K562 (cell line): ENCODE measurements around the gene FUNDC2. TPM values are rescaled to one million over a fixed set of nuclear protein-coding genes. Genes with fewer than 3 reads are reported as not detected.

Source experiments
- BACH1 ChIP-seq: fragments of 200-800 bp; sonication (Bioruptor generic); IDR thresholded peaks from 2 replicates; pipeline ENCODE4 v1.6.1; 2016; ENCODE audit warnings: missing genetic modification characterization, missing compliant biosample characterization
- EP400 ChIP-seq: fragments of 450-650 bp; IDR thresholded peaks from 2 replicates; pipeline ENCODE4 v1.6.1; 2017; ENCODE audit warnings: antibody characterized with exemption, mild to moderate bottlenecking, moderate library complexity
- ETV5 ChIP-seq: sonication (generic); formaldehyde crosslinking; IDR thresholded peaks from 2 replicates; pipeline ENCODE4 v1.4.0; 2020; ENCODE audit warnings: low read depth, mild to moderate bottlenecking, missing genetic modification reagents
- GATA2 ChIP-seq: sonication (generic); formaldehyde crosslinking; IDR thresholded peaks from 2 replicates; pipeline ENCODE4 v1.4.0; 2020; ENCODE audit warnings: mild to moderate bottlenecking, missing genetic modification reagents
- HSF4 ChIP-seq: fragments of 250-450 bp; sonication (Bioruptor Pico); IDR thresholded peaks from 2 replicates; pipeline ENCODE4 v2.1.2; 2022; ENCODE audit warnings: mild to moderate bottlenecking, moderate library complexity, borderline replicate concordance
- LARP7 ChIP-seq: fragments of 450-650 bp; IDR thresholded peaks from 2 replicates; pipeline ENCODE4 v1.6.1; 2016
- NEUROD1 ChIP-seq: fragments of 150-350 bp; IDR thresholded peaks from 2 replicates; pipeline ENCODE4 v1.6.1; 2014; ENCODE audit warnings: borderline replicate concordance, low read length, low read depth; ENCODE audit not compliant: partially characterized antibody
- NFXL1 ChIP-seq: fragments of 450-650 bp; formaldehyde crosslinking; IDR thresholded peaks from 2 replicates; pipeline ENCODE4 v1.4.0; 2021; ENCODE audit warnings: mild to moderate bottlenecking
- POLR2A ChIP-seq: fragments of 450-650 bp; conservative IDR thresholded peaks from 2 replicates; pipeline ENCODE4 v1.6.1; 2016
- PRMT5 ChIP-seq: sonication (generic); formaldehyde crosslinking; IDR thresholded peaks from 2 replicates; pipeline ENCODE4 v1.5.0; 2020; ENCODE audit warnings: missing genetic modification reagents
- SAP30 ChIP-seq: fragments of 200-600 bp; sonication (generic); IDR thresholded peaks from 2 replicates; pipeline ENCODE4 v1.6.1; 2012; ENCODE audit warnings: borderline replicate concordance, low read depth, mild to moderate bottlenecking, moderate library complexity, low read length, control low read depth, inconsistent platforms; ENCODE audit not compliant: insufficient read depth, poor library complexity, severe bottlenecking
- SIN3B ChIP-seq: fragments of 450-650 bp; IDR thresholded peaks from 2 replicates; pipeline ENCODE4 v1.6.1; 2017; ENCODE audit warnings: low read depth, mild to moderate bottlenecking, moderate library complexity
- TEAD1 ChIP-seq, 2 experiments: fragments of 450-650 bp in 1 of 2; sonication (generic) in 1 of 2; formaldehyde crosslinking; IDR thresholded peaks; 2 replicates each; pipeline versions ENCODE4 v1.4.0 to v1.8.0; 2020 to 2022; ENCODE audit warnings: mild to moderate bottlenecking in 2 of 2, missing genetic modification reagents in 1 of 2
- ZNF184 ChIP-seq: sonication (generic); formaldehyde crosslinking; IDR thresholded peaks from 2 replicates; pipeline ENCODE4 v1.5.0; 2020; ENCODE audit warnings: missing genetic modification reagents
- ZNF311 ChIP-seq: fragments of 250-450 bp; sonication (Bioruptor Pico); IDR thresholded peaks from 2 replicates; pipeline ENCODE4 v1.4.0; 2020; ENCODE audit warnings: mild to moderate bottlenecking, moderate library complexity
- ZNF347 ChIP-seq: fragments of 450-650 bp; formaldehyde crosslinking; IDR thresholded peaks from 2 replicates; pipeline ENCODE4 v1.4.0; 2020; ENCODE audit warnings: low read depth, mild to moderate bottlenecking, moderate library complexity
- ZNF431 ChIP-seq: sonication (generic); formaldehyde crosslinking; IDR thresholded peaks from 2 replicates; pipeline ENCODE4 v1.8.0; 2022; ENCODE audit warnings: mild to moderate bottlenecking, missing genetic modification reagents
- ZNF583 ChIP-seq: fragments of 250-450 bp; sonication (Bioruptor Pico); IDR thresholded peaks from 2 replicates; pipeline ENCODE4 v1.4.0; 2020
- ZNF696 ChIP-seq: fragments of 250-450 bp; sonication (Bioruptor Pico); conservative IDR thresholded peaks from 2 replicates; pipeline ENCODE4 v1.4.0; 2020; ENCODE audit warnings: mild to moderate bottlenecking, moderate library complexity
- polyA plus RNA-seq, 8 experiments: library from polyadenylated mRNA; depleted of rRNA in 4 of 8; stranded (reverse) in 5 of 8; unstranded in 3 of 8; fragments of >200 nt; fragmentation: Nextera tagmentation in 2 of 8; fragmentation: Illumina TruSeq in 1 of 8; extraction: Ambion mirVana in 2 of 8; extraction: Trizol in 1 of 8; gene quantifications; 2 replicates each; pipeline versions ENCODE4 v1.2.1 to v1.2.3, GENCODE V29; 2011 to 2014; ENCODE audit warnings: inconsistent platforms in 1 of 8, missing spikeins in 1 of 8
- total RNA-seq, 7 experiments: library from RNA; depleted of rRNA in 6 of 7; stranded (reverse); fragments of >200 nt in 6 of 7; fragmentation: Illumina TruSeq in 2 of 7; extraction: Trizol in 2 of 7; gene quantifications; 2 replicates each; pipeline versions ENCODE4 v1.2.1 to v1.2.3, GENCODE V29; 2011 to 2021; ENCODE audit warnings: low replicate concordance in 1 of 7
- TF ChIP-seq, protein P1 (sequence below), 2 experiments: fragments of 250-450 bp in 1 of 2; fragments of 450-650 bp in 1 of 2; sonication (Bioruptor Pico) in 1 of 2; IDR thresholded peaks; 2 replicates each; pipeline versions ENCODE4 v1.6.1 to v1.8.0; 2016 to 2021; ENCODE audit warnings: mild to moderate bottlenecking in 2 of 2, moderate library complexity in 2 of 2, missing compliant biosample characterization in 1 of 2, missing genetic modification characterization in 1 of 2
- TF ChIP-seq, protein P2 (sequence below): fragments of 450-650 bp; formaldehyde crosslinking; IDR thresholded peaks from 2 replicates; pipeline ENCODE4 v1.4.0; 2022; ENCODE audit warnings: missing genetic modification characterization
- TF ChIP-seq, protein P3 (sequence below): fragments of 250-450 bp; sonication (Bioruptor Pico); IDR thresholded peaks from 2 replicates; pipeline ENCODE4 v1.4.0; 2020; ENCODE audit warnings: mild to moderate bottlenecking, moderate library complexity, borderline replicate concordance
- TF ChIP-seq, protein P4 (sequence below): sonication (generic); formaldehyde crosslinking; IDR thresholded peaks from 2 replicates; pipeline ENCODE4 v1.8.0; 2022; ENCODE audit warnings: missing genetic modification reagents, mild to moderate bottlenecking, moderate library complexity, borderline replicate concordance

The FUNDC2 gene
- total and polyA plus RNA-seq, 9 of the 15 experiments (the other 6 are each of a cell fraction or from before 2014, with no cell fraction given): 50.6 to 235 (median 123) TPM

DNA sequence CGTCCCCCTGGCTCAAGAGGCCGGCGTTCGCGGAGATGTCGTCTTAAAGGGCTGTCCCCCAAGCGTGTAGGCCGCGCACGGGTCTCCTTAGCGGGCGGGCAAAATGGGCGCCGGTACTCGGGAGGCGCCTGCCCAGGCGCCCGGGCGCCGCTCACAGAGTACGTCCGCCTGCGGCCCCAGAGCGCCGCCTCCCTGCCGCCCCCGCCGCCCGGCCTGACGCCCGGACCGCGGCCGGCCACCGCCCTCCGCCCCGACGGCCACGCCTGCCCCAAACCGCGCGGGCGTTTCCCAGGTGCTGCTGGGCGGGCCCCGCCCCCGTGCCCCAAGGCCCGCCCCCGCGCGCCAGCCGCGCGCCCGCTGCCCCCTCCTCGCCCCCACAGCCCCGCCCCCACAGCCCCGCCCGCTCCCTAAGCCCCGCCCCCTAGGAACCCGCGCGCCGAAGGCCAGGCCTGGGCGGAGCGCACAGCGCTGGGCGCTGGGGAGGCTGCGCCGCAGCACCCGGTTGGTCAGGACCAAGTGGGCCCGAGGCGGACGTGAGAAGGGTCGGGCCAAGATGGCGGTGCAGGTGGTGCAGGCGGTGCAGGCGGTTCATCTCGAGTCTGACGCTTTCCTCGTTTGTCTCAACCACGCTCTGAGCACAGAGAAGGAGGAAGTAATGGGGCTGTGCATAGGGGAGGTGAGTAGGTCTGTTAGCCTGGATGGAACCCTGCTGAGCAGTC lies 44.5 kb downstream of the FUNDC2 start, which contains the start of the genes BRCC3, CMC4 and MTCP1 (continued):
- TF ChIP-seq, protein P1, sequence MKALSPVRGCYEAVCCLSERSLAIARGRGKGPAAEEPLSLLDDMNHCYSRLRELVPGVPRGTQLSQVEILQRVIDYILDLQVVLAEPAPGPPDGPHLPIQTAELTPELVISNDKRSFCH (CRISPR knock-in tag; IDR thresholded peaks at IDR 0.05): no peak
- TF ChIP-seq, protein P1 (tag; IDR thresholded peaks at IDR 0.05): no peak; the same call in 1 of the 2 replicates
- TF ChIP-seq NEUROD1 (no peak), ZNF583 (no peak), GATA2 (CRISPR knock-in tag) (no peak), POLR2A (peak; percentile 87), PRMT5 (CRISPR knock-in tag) (no peak), TEAD1 (CRISPR knock-in tag; IDR thresholded peaks at IDR 0.05) (no peak), ZNF431 (CRISPR knock-in tag) (no peak), SIN3B (peak; percentile 27; the same call in 1 of the 2 replicates), EP400 (peak; percentile 50; the same call in 1 of the 2 replicates), LARP7 (no peak), ZNF347 (CRISPR knock-in tag) (no peak), ZNF696 (CRISPR knock-in tag) (no peak), ETV5 (no peak), HSF4 (CRISPR knock-in tag) (no peak), ZNF184 (CRISPR knock-in tag) (no peak), NFXL1 (CRISPR knock-in tag) (no peak), ZNF311 (CRISPR knock-in tag) (no peak), BACH1 (tag) (no peak), SAP30 (no peak)
- TF ChIP-seq, protein P2, sequence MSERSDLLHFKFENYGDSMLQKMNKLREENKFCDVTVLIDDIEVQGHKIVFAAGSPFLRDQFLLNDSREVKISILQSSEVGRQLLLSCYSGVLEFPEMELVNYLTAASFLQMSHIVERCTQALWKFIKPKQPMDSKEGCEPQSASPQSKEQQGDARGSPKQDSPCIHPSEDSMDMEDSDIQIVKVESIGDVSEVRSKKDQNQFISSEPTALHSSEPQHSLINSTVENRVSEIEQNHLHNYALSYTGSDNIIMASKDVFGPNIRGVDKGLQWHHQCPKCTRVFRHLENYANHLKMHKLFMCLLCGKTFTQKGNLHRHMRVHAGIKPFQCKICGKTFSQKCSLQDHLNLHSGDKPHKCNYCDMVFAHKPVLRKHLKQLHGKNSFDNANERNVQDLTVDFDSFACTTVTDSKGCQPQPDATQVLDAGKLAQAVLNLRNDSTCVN (CRISPR knock-in tag): no peak
- TF ChIP-seq, protein P3, sequence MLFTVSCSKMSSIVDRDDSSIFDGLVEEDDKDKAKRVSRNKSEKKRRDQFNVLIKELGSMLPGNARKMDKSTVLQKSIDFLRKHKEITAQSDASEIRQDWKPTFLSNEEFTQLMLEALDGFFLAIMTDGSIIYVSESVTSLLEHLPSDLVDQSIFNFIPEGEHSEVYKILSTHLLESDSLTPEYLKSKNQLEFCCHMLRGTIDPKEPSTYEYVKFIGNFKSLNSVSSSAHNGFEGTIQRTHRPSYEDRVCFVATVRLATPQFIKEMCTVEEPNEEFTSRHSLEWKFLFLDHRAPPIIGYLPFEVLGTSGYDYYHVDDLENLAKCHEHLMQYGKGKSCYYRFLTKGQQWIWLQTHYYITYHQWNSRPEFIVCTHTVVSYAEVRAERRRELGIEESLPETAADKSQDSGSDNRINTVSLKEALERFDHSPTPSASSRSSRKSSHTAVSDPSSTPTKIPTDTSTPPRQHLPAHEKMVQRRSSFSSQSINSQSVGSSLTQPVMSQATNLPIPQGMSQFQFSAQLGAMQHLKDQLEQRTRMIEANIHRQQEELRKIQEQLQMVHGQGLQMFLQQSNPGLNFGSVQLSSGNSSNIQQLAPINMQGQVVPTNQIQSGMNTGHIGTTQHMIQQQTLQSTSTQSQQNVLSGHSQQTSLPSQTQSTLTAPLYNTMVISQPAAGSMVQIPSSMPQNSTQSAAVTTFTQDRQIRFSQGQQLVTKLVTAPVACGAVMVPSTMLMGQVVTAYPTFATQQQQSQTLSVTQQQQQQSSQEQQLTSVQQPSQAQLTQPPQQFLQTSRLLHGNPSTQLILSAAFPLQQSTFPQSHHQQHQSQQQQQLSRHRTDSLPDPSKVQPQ: no peak
- TF ChIP-seq, protein P4, sequence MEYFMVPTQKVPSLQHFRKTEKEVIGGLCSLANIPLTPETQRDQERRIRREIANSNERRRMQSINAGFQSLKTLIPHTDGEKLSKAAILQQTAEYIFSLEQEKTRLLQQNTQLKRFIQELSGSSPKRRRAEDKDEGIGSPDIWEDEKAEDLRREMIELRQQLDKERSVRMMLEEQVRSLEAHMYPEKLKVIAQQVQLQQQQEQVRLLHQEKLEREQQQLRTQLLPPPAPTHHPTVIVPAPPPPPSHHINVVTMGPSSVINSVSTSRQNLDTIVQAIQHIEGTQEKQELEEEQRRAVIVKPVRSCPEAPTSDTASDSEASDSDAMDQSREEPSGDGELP (CRISPR knock-in tag): no peak; the same call in none of the 2 replicates
